Neural progenitor cell (in vitro differentiated cells): Measurements from ENCODE around the gene WDR93.

ENCODE experiments used
- EZH2 ChIP-seq: fragments of 200-600 bp; sonication (generic); IDR thresholded peaks from 2 replicates; pipeline ENCODE4 v1.6.1; 2017; ENCODE audit warnings: antibody characterized with exemption, mild to moderate bottlenecking, moderate library complexity
- TF ChIP-seq, protein P1 (sequence below): fragments of 200-600 bp; sonication (generic); IDR thresholded peaks from 2 replicates; pipeline ENCODE4 v1.5.1; 2017; ENCODE audit warnings: antibody characterized with exemption, mild to moderate bottlenecking

- TF ChIP-seq, protein P1, sequence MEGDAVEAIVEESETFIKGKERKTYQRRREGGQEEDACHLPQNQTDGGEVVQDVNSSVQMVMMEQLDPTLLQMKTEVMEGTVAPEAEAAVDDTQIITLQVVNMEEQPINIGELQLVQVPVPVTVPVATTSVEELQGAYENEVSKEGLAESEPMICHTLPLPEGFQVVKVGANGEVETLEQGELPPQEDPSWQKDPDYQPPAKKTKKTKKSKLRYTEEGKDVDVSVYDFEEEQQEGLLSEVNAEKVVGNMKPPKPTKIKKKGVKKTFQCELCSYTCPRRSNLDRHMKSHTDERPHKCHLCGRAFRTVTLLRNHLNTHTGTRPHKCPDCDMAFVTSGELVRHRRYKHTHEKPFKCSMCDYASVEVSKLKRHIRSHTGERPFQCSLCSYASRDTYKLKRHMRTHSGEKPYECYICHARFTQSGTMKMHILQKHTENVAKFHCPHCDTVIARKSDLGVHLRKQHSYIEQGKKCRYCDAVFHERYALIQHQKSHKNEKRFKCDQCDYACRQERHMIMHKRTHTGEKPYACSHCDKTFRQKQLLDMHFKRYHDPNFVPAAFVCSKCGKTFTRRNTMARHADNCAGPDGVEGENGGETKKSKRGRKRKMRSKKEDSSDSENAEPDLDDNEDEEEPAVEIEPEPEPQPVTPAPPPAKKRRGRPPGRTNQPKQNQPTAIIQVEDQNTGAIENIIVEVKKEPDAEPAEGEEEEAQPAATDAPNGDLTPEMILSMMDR = no peak
- TF ChIP-seq EZH2 = peak; percentile 80
Observed at GRCh38 chr15:89747708-89748682, 57.4 kb downstream of the WDR93 start.
